NCI-H2171 (cell line): ENCODE measurements around the gene NRTN.

ENCODE experiments used
- DNase-seq: peaks from one replicate; lab custom pipeline; 2025; lab: John Stamatoyannopoulos, UW

The NRTN gene

DNA sequence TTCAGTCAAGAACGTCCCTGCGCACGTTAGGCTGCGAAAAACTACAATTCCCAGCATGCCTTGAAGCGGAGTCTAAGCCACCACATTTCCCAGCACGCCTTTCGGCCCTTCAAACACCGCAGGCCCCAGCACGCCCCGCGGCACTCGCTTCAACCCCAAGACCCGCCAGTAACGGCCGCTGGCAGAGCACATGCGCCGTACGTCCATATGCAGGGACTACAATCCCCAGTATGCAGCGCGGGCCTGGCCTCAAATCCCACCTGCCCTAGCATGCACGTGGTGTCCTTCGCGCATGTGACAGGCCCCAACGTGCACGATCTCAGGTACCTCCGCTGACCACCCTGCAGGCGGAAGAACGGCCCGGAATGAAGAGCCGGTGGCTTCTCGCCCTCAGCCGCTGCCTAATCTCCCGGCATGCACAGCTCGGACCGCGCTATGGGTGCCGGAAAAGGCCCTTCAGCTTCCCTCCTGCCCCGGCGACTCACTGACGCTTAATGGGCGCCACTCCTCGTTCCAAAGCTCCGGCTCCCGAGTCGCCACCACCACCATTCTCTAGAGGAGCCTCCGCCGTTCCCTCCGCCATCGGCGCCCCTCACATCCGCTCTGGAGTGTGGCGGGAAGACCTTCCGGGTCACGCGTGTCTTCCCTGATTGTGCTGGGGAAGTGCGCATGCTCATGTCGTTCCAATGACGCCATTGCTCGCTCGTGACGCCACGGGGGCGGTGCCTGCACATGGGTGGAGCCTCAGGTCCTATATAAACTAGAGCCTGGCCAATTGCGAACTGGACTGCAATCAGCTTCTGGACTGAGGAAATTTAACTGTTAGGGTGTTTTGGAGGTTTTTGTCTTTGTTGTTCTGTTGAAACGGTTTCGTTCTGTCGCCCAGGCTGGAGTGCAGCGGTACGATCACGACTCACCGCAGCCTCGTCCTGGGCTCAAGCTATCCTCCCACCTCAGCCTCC, 14.0 kb upstream of the NRTN start, which contains the start of gene DUS3L:
Gene DUS3L, minus strand, starts transcription at position 605 of the 962 bp plus-strand sequence. Its CDS starts 22 bp downstream, at position 583.
- DNase-seq, result peak; percentile 97

DNA sequence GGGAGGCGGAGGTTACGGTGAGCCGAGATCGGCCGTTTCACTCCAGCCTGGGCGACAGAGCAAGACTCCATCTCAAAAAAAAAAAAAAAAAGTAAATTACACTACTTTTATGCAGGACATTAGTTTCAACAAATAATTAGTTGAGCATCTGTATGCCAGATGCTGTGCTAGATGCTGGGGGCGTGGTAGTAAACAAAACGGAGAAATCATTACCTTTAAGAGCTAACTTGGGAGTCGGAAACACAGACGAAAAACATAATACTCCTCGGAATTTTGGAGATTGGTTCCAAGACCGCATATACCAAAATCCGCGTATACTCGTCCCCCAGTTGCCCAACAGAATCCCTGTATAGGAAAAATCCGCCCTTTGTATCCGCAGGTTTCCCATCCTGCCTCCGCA, 12.6 kb upstream of the NRTN start:
- DNase-seq, result no peak

DNA sequence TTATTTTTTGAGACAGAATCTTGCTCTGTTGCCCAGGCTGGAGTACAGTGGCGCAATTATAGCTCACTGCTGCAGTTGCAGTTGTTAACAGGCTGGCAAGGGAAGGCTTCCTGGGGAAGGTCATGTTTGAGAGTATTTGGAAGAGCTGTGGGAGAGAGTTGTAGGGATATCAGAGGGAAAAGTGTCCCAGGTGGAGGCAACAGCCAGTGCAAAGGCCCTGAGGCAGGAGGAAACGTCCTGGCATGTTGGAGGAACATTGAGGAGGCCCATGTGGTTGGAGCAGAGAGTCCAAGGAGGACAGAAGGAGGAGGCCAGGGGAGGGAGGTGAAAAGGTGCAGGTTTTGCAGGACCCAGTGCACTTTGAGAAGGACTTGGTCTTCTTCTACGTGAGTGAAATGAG, 11.7 kb upstream of the NRTN start:
- no peak for DNase-seq

DNA sequence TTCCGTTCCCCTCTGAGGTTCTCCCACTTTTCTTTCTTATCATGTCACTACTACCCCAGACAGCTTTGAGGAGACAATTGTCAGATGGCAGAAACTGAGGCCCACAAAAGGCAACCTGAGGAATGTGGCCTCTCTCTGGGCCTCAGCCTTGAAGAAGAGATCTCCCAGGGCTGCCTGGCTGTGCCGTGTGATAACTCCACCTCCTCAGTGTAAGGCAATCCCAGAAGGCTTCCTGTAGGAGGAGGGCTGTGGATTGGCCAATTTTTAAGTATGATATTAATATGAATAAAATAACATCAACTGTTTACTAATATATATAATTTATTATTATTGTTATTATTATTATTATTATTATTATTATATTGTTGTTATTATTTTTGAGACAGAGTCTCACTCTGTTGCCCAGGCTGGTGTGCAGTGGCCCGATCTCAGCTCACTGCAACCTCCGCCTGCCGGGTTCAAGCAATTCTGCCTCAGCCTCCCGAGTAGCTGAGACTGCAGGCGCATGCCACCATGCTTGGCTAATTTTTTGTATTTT, 9.4 kb upstream of the NRTN start:
- no peak for DNase-seq

DNA sequence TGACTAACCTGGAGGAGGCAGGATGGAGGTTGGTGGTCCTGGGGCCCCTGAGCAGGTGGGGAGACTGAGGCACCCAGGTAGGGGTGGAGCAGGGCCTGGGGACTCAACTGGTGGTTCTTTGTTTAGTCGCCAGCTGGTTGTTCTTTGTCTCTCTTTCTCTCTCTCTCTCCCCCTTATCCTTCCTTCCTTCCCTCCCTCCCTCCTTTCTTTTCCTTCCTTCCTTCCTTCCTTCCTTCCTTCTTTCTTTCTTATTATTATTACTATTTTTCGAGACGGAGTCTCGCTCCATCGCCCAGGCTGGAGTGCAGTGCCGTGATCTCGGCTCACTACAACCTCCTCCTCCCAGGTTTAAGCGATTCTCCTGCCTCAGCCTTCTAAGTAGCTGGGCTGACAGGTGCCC, 6.6 kb upstream of the NRTN start:
- no peak for DNase-seq

DNA sequence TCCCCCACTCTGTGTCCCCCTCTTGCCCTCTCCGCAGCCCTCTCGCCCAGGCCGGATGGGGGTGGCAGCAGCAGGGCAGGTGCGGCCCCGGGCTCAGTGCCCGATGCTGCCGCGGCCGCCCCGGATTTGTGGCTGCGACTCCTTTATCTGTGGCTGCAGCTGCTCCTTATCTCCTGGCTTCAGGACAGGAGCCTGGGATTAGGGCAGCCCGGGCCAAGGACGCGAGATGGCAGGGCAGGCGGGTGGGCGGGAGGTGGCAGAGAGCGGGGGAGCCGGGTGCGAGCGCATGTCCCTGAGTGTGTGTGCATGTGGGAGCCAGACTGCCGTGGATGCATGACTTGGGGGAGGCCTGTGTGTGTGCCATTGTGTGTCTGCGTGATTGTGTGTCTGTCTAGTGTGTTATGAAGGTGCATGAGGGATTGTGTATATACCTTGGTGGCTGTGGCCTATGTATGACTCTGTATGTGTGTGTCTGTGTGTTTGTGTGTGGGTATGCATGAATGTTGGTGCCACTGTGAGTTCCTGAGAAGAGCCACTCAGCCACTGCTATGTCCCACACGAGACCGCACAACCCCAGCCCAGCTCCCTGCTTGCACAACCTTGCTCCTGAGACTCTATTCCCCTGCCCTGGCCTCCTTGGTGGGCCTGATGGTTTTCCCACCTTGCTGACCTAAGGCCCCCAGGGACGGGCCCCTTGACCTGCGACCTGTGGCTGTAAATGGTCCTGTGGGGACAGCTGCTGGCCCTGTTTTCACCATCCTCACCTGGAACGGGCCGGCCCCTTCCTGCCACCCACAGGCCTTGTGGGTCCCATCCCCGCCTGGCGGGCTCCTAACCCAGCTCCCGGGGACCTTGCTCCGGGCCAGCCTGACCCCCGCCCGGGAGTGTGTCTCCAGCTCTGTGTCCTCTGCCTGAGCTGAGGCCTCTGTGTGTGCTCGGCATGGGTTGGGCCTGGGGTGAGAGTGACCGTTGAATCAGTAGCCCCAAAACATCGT, 5.3 kb upstream of the NRTN start:
- DNase-seq, result no peak

DNA sequence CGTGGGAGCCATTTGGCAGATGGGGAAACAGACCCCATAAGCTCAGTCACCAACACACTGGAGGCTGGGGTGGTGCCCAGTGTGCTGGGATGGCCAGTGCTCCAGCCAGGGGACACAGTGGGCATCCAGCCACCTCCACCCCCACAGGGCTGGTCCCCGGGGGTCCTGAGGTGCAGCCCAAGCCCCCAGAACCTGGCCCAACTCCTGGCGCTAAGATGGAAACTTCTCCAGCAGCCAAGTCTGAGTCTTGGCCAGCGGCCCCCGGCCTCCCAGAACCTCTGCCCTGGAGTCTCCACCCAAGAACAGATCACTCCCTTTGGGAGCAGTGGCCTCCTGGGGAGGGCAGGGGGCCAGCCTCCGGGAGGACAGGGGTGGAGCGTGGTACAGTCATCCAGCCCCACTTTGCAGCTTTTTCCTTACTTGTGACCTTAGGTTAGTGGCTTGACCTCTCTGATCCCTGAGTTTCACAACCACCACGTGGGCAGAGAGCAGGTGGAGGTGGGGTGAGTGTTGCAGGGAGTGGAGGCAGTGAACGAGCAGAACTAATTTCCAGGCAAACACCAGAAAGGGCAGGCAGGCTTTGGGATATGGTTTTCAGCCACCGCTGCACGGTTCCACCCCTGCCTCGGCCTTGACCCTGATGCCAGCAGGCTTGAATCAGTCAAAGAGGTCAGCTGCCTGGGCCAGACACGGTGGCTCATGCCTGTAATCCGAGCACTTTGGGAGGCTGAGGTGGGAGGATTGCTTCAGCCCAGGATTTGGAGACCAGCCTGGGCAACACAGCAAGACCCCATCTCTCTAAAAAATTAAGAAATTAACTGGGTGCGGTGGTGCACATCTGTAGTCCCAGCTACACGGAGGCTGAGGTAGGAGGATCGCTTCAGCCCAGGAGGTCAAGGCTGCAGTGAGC, 4.3 kb upstream of the NRTN start:
- no peak for DNase-seq

DNA sequence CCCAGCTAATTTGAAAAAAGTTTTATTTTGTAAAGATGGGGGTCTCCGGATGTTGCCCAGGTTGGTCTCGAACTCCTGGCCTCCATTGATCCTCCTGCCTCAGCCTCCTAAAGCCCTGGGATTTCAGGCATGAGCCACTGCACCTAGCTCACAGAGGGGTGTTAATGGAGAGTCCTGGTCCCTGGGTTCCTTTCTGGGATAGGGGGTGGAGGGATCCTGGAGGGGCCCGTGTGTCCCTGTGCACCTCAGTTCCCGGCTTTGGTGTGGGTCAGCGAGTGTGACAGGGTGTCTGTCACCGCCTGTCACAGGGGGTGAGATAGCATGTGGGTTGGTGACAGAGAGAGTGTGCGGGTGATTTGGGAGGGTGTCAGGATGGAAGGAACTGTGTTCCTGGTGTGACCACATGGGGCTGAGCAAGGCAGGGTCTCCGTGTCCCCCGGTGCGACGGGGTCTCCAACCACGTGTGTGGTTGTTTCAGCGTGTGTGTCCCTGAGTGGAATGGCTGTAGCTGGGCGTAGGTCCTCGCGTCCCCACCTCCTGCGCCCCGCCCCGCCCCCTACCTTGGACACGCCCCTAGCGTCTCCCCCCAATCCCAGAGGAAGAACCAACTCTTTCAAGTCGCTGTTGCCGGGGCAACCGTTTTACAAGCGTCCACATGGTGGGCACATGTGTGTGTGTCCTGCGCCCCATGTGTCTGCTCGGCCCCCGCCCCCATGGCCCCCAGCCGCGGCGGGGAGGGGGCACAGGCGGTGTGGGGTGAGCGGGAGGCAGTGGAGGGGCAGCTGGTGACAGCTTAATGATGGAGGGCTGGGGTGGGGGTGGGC, 2.9 kb upstream of the NRTN start:
- peak; percentile 65 for DNase-seq

DNA sequence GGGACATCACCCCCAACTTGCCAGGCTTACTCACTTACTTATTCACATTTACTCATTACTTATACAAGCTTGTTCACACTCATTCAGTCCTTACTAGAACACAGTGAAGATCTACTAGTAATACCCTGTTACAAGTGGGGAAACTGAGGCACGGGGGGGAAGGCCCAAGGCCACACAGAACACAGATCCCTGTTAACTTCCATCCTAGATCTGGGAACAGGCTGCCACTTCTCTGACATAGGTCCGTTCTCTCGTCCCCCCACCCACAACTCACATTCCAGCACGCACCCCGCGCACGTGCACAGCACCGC, 1.5 kb upstream of the NRTN start:
- DNase-seq, result no peak

DNA sequence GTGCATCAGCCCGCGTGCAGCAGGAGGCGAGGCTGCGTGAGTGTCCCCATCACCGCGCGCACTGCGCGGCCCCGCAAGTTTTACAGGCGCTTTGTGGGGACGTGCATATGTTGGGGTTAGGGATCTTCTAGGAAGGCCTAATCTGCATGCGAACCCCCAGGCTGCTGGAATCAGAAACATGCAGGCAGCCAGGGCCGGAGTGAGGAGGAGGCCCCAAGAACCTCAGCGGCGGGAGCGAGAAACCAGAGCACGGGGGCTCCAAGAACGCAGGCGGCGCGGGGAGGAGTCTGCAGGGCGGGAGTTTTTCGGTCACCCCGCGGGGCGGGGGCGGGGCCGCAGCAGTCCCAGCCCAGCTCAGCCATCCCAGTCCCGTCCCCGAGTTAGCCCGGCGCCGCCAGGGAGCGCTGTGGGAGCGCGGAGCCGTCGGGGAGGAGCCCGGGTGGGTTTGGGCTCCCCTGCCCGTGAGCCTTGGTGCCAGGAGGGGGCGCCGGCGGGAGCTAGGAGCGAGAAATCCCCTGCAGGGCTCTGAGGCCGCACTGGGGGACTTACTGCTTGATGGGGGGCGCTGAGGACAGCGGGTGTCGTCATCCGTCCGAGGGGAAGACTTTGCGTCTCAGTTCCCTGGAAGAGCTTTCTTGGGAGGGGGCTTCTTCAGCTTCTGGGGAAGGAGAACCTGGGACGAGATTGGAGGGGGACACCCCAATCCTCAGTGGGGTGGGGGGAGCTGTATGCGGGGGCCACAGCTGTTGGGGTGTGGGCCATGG, 933 bp upstream of the NRTN start:
- DNase-seq, result peak; percentile 88

DNA sequence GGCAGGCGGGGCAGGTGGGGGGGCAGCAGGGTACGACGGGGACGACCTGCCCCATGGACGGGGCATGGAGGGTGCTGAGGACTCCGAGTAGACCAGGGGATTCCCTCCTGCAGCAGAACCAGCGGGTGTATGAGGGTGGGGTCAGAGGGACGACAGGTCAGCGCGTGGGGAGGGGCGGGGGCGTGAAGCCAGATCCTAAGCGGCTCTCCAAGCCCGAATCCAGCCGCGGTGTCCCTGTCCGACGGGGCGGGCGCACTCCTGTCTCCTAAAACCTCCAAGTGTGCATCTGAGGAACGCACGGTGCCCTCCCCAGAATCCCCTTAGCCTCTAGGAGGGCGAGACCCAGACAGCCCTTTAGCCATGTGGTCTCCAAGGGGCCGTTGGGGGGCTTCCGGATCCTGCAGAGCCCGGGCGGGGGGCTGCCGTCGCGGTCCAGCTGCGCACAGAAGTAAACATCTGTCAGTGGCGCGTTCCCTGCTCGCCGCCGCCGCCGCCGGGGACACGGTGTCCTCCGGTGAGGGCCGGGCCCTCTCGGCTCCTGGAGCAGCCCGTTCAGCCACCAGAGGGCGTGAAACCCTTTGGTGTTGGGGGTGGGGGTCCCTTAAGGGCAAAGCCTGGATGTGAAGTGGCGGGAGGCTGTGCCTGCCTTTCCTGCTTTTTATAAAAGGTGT, 730 bp downstream of the NRTN start:
- DNase-seq, result peak; percentile 75

DNA sequence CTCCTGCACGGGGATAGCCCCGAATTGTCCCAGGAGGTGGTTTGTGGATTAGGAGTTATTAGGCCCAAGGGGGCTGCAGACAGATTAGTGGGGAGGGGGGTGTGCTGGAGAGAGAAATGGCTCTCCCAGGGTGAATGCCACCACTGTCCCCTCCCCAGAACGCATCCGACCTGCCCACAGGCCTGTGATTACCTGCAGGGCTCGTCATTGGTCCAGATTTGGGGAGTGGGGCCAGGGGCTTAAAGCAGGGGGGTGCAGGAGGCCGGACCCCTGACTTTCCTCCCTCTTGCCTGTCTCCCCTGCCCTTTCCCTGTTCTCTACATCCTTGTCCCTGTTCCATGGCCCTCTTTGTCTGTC, 1.2 kb downstream of the NRTN start:
- no peak for DNase-seq

DNA sequence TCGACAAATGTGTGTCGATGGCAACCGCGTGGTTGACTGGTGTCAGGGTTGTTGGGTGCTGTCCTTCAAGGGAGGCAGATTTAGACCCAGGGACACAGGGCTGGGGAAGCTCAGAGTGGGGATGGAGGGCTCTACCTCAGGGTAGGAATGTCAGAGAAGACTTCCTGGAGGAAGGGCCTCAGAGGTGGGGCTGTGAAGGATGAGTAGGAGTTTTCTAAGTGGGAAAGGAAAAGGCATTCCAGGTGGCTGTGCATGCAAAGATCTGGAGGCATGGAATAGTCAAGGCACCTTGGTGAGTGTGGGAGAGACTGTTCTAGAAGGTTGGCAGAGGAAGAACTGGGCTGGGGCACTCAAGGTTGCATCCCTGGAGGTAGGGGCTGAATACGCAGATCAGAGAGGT, 2.0 kb downstream of the NRTN start:
- DNase-seq, result no peak

DNA sequence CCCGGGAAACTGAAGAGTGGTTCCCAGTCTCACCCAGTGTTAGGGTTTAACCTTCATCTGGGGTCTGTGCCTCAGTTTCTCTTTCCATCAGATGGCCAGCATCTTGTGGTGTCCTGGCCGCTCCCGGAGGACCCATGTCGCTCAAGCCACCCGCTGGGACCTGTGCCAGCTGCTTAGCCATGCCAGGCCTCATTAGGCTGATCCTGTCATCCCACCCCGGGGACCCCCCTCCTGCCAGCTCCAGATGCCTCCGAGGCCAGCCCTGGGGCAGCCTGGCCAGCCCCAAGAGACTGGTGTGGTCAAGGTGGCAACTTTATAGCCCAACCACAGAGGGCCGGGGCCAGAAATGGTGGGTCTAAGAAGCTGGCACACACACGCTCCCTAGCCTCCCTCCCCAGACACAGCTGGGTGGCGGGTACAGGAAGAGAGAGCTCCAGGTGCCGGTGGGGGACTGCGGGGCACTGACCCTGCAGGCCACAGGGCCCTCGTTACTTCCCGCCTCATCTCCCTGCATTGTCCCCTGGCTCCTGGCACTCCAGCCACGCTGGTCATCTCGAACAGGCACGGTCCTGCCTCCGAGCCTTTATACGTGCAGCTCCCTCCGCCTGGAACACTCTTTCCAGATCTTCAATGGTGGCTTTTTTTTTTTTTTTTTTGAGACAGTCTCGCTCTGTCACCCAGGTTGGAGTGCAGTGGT, 3.4 kb downstream of the NRTN start:
- no peak for DNase-seq

DNA sequence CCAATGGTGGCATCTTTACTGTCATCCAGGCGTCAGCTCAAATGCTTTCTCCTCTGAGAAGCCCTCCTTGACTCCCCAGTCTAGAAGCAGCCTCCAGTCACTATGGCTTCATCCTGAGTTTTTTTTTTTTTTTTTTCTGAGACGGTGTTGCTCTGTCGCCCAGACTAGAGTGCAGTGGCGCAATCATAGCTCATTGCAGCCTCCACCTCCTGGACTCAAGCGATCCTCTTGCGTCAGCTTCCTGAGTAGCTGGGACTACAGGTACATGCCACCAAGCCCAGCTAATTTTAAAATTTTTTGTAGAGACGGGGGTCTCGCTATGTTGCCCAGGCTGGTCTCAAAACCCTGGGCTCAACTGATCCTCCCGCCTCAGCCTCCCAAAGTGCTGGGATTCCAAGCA, 4.2 kb downstream of the NRTN start:
- no peak for DNase-seq

DNA sequence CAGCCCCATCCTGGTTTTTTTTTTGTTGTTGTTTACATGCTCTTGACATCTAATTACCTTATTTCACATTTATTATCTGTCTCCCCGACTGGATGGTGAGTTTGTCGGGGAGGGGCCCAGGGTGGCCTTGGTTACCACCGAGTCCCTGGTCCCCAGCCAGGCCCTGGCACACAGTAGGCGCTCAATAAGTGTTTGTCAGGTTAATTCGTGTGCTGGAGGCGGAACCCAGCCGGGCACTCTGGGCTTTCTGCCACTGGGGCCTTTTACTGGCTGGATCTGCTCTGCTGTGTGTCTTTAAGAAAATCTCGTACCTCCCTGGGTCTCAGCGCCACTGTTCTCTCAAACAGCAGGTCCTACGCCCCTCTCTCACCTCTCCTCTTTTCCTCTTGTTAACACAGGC, 4.6 kb downstream of the NRTN start:
- DNase-seq, result no peak

DNA sequence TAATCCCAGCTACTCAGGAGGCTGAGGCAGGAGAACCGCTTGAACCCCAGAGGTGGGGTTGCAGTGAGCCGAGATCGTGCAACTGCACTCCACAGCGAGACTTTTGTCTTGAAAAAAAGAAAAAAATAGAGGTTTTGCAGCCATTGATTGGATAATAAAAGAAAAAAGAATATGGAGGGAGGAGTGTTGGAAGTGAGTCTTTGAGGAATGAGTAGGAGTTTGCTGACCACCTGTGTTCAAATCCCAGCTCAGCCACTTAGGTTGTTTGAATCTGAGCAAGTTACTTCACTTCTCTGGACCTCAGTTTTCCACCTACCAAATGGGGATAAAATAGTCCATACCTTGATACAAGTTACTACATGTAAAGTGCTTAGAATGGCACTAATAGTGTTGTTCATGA, 6.2 kb downstream of the NRTN start:
- DNase-seq, result no peak

DNA sequence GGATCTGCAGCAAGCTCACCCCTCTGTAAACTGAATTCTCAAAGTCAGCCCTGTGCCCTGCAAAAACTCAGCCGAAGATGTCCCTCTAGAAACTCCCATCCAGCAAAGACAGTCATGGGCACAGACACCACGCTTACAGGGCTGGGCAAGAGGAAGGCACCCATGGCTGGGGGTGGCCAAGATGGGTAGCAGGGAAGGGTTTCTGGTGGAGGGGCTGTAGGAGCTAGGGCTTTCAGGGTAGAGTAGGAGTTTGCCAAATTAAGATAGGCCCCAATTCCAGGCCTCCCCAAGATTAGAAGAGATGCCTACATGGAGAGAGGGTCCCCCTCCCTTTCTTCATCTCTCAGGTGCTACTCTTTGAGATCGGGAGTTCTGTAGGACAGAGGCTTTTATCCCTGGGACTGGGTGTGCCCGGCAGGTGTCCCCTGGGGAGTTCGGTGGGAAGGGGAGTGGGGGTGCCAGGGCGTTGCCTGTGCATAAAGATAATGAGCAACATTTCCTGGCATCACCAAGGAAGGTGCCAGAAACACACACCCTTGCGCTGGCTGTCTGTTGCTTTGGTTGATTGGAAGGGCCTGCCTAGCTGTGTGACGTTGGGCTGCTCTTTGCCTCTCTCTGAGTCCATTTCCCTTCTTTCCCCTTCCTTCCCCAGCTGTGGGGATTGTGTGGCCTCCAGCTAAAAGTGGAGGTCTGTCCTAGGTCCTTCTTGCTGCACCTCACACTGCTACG, 9.4 kb downstream of the NRTN start:
- DNase-seq, result no peak
